NCI-H2029 treated with DMSO at 0.1 percent for 48 hours (cell line): ENCODE results near the gene SEMA6A.

ENCODE experiments used
- DNase-seq: peaks from one replicate; lab custom pipeline; 2025; lab: John Stamatoyannopoulos, UW

Gene SEMA6A

DNA sequence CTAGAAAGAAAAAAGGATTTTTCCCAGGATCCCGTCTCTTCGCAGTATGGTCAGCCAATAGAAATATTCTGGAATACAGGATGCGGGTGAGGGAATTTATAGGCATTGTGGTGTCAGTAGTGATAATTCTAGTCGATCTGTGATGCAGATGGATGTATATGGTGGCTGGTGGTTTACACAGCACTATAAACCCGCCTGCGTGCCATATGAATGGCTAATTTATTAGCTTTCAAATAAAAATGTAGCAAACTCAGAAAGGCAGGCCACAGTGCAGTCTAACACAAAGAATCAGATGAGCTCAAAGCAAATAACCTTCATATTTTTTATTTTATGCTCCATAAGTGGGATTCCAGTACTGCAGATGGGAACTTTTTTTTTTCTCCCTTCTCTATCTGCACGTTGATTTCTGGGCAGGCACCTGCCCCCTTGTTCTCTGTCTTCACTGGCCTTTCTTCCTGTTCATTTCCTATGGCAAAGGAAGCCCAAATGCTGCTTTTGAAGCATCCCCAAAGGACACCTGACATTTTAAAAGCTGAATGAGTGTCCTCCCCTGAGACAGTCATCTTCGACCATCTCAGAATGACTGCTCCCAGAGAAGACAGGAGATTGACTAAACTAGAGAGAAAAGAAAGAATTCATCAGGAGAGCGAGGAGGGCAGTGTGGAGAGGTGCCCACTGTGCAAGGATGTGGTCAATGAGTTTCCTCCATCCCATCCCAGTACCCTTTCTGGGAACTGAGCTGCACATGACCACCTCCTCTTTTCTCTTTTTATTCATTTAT is 52.1 kb downstream of the SEMA6A start:
- DNase-seq, result no peak

DNA sequence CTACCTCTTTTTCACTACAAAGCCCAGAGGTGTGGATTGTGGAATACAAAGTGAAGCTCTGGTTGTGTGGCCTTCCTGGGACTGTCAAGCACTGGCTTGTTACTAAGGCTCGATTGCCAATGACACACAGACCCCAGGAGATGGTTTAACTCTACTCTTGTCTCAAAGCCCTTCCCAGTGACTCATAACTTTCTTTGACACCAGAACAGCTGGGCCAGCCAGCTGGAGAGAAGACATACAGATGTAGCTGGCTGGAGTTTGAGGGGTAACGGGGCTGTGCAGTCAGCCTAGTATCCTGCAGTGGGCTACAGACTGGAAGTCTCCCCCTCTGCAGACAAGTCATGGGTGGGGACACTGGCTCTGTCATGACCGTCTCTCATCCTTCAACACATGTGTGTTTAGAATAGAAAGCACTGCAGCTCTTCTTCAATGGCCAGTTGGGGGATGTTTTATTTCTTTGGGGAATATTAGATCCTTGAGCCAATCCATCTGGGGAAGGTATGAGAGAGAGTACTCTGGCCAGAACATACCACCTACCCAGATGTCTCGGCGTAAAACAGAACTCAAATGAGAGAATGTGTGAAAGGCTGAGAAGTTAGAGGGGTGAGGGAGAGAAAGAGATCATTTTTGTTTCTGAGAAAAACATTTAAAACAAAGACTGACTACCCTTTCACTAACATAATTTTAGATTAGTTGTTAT is 53.3 kb downstream of the SEMA6A start:
- DNase-seq, result no peak

DNA sequence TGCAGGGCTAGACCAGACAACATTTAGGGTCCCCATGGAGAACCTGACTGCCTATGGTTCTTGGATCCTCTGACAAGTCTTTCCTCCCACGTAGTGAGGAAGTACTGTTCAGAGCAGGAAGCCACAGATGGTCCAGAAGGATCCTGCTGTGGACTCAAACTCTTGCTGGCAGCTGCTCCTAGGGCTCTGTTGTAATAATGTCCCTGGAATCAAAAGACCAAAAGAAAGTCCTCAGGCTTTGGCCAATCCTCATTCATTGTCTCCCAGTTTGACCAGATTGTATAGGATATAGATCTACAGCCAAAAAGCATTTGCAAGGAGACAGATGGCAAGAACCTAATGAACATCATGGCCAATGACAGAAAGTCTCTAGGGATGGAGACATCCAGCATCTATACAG is 53.9 kb downstream of the SEMA6A start:
- DNase-seq, result no peak

DNA sequence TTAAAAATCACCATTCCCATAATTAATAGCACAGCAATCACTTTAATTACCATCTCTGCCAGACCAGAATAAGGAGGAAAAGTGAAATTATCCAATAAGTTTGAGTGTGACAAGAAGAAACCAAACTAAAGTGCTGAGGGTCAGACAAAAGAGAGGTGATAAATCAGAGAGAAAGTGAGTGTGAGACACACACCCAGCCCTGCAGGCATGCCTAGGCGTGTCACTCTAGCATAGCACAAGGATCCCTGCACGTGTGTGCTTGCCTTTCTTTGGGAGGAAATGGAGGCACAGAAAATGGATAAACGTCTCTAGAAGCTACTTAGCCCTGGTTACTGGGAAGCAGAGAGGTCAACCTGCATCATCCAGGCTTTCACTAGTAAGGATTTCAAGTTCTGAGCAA is 56.2 kb downstream of the SEMA6A start:
- DNase-seq, result no peak

DNA sequence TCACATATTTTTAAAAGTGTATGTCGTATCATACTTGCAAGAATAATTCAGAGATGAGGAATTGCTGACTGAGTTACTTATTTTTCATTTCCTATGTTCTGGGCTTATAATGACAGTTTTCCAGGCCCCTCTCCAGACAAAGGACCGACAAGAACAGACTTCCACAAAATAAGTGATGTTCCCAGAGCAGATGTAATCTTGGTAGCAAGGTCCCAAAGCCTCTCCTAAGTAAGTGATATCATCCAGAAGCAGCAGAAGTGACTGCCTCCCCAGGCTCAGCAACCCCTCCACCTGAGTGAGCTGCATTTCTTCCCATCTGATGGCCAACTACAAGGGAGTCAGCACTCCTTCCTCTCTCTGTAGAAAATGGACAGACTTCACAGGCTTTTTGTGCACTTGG is 57.1 kb downstream of the SEMA6A start:
- DNase-seq, result no peak

DNA sequence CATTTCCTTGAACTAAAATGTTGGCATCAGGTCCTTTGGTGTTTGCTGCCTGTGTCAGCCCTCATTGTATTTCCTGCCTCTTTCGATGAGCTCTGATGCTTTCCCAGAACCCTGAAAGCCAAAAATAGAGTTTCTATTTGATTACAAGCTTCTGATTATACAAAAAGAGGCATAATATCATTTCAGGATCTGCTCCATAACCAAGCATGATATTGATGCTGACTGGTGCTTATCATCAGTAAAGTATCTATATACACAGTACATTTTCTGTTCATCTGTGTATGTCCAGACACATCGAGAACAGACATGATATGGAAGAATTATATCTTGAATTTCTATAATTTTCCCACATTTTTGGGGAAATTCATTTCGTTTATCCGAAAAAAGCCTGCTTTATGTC is 58.6 kb downstream of the SEMA6A start:
- DNase-seq, result no peak

DNA sequence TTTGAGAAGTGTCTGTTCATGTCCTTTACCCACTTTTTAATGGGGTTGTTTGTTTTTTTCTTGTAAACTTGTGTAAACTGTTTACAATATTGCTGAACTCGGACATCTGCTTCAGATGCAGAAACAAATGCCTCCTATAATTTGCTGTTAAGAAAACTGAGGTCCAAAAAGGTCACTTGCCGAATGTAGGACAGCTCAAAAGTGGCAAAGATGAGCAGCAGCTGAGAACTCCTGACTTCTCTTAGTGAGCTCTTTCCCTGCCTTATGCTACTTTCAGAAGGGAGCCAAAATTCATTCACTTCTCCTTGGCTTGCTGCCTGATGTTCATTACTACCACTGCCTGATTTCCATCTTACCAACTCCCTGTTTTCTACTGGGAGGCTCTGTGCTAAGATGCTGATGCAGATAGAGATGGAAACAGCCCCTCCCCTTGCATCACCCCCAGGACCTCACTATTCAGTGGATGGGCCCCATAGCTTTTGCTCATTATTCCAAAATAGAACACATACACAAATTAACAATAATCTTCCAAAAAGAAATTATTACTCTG is 60.1 kb downstream of the SEMA6A start:
- no peak for DNase-seq

DNA sequence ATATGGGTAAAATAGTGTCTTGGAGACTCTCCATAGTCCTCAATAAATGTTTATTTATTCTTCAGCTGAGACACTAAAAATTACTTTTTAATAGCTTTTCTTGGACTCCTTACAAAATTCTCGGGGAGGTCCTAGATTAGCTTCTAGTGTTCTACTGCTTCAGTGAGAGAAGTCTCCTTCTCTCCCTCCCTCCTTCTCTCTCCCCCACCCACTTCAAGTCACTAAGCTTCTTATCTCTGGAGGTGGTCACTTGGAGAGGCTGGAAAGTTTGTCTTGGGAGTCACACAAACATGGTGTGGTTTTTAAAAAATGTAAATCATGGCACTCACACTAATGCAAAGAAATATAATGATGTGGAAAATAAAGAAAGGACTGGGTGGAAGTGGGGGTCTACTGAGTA is 64.1 kb downstream of the SEMA6A start:
- no peak for DNase-seq

DNA sequence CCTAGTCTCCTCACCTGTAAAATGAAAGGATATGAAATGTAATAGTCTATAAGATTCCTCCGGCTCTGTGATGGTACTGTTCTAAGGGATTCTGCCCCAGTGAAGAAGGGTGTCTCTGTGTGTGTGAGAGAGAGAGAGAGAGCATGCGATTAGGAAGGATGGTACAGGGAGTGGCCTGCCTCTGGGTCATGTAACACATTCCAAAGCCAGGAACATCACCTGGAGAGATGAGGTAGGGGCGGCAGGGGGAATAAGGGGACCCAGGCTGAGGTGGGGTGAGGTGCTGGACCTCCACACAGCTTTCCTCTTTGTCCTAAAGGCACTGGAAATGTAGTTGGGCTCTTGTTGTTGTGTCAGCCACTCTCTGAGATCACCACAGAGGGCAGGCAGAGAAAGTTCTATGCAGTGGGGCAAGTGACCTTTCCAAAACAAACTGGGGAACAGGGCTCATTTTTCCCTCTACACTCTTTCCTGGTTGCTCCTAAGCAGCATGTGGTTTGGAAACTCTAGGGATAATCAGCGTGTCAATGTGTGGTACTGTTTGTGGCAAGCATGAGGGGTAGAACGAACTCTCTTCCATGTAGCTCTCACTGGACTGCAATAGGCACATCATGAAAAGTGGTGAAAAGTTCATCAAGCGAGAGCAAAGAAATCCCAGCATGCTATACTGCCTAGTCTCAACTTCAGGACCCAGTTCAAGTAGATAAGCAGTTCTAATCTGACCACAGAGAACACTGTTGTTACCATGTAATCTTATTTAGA is 65.0 kb downstream of the SEMA6A start:
- no peak for DNase-seq

DNA sequence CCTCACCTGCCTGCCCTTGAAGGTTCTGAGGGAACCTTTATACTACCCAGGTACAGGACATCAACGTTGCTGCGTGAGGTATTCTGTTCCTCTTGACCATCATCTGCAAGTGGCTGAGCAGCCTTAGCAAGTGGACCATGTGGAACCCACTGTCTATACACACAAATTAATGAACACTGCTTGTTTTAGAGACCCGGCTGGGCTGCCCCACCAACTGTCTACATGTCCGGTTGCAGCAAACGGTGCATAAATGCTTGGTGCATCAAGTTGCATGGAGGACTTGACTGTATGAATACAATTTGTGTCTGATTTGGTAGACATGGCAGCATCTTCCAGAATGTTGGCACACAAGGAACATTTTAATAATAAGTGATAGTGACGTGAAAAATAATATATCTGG is 65.8 kb downstream of the SEMA6A start:
- DNase-seq, result no peak

DNA sequence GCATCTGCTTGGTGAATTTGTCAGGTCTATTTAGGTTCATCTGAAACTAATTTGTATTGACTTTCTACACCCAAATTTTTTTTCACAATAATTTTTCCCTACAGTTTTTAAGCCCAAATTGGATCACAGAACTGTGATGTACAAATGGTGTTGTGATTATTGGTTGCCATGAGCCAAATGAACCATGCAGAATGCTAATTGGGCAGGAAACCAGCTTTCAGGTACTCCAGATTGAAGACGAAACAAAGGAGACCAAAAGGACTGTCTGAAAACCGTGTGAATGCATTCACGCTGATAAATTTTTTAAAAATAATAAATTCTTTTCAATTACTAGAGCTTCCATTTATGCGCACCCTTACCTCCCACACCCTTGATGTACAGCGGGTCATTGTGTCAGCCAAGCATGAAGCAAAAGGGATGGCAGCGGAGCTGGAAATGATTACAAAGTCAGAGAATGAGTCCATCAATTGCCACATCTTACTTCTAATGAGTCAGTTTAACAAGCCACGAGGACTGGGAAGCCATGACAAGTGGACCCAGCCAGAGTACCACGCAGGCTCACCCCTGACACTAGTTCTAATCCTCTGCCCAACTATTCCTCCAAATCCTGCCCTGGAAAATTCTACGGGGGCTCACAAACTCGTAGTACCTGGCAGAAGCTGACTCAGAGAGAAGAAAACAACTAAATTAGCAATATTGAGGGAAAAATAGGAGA is 66.5 kb downstream of the SEMA6A start:
- DNase-seq, result no peak

DNA sequence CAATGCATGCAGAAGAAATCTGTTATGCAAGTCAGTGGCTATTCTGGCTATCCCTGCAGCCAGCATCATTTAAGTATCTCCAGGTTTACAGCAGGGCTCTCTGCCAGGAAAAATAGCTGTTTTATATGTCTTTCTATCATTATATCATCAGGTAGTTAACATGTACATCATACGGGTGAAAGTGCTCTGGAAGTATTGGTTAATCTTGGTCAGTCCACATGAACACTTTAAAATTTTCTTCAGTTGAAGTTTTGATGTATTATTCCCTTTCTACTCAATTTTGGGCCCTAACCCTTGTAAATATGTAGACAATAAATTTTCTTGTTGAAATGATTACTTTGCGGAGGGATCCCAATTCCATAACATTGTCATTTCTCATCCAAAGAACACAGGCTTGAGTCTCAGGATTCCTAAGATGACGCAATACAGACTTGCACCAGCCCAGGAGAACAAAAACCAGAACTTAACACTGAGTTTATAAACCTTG is 67.5 kb downstream of the SEMA6A start:
- DNase-seq, result no peak

DNA sequence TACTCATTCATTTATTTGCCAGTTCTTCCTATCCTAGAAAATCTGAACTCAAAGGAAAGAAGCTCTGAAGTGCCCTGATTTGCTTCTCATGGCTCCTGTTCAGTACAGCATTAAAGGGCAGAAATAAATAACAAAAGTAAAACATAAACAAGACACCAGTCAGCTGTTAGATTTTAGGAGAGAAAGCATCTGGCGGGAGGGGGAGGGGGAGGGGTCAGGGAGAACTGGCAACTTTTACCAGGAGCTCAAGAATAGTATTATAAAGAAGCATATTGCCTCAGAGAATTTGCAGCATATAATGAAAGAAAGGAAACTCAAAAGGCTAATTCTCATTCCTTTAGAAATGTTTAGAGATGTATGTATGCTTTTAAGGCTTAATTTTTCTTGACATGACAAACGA is 68.1 kb downstream of the SEMA6A start:
- DNase-seq, result no peak

DNA sequence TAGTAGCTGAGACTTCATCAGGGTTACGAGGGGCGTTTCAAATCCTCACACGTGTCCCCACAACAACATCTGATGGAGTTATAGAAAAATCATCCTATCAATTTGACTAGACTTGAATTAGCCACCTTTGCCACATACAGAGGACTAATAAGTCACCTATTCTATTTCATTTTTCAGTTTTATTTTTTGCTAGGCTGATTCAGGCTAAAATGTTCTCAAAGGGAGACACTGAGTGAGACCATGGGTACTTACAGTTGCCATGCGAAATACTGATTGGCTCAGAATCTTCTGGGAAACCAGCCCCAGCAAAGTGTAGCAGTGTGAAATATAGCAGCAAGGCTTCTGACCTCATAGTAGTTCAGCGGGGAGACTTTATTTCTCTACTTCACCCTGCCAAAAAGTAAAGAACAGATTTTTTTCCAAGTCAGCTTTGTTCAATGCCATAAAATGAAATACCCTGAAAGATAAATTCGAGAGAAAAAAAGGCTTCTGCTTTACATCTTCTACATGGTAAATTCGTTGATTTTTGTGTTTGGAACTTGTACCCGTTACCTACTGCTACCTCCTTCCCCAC is 69.9 kb downstream of the SEMA6A start:
- no peak for DNase-seq

DNA sequence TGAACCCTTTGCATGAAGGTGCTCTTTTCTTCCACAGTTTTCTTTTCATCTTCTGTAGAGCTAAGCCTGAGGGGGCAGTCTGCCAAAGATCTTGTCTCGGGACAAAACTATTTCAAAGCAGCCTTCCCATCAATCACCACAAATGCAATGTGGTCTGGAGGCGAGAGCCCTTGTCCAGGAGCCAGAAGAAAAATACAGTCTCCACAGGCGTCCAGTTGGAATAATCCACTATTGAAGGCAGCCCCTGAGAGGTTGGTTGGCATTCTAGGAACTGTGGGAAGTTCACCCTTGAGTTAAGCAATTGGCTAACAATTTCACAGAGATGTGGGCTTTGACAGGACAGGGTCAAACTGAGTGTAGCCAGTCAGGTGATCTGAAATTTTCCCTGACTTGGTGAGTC is 72.0 kb downstream of the SEMA6A start:
- no peak for DNase-seq

DNA sequence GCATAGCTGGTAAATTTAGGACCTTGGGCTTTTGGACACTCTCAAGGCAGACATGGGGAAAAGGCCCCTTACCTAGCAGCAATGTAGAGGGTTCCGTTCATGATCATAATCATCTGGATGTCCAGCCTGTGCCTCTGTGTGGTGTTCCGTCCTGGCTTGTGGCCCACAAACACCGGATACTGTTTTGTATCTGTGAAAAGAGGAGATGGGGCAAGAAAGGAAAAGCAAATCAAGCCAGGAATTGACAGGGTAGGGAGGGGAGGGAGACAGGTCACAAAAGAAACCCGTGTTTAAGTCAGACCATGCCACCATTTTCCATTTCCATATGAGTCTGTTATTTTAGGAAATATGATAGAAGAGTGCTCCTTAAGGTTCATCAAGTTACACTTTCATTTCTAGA is 72.5 kb downstream of the SEMA6A start:
- no peak for DNase-seq

DNA sequence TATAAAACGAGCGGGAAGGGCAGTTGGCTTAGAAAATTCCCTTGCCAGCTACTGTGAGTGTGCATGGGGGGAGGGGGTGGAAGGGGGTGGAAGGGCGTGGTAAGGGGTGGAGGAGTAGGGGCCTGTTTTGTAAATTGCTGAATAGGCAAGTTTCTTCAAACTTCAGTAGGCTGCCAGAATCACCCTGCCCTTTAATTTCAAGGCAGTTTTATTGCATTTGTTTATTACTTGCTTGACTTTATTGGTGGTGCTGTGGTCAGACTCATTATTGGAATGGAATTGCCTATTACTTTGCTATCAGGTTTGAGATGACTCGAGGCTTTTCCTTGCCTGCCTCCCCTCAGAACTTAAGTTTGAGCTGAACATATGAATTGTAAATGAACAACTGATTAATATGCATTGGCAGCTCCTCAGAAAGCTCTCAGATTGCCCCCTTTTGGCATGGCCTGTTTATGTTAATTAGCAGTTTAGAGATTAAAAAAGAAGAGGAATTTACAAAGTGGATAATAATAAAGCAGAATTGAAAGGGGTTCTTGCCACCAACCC is 76.0 kb downstream of the SEMA6A start:
- DNase-seq, result no peak

DNA sequence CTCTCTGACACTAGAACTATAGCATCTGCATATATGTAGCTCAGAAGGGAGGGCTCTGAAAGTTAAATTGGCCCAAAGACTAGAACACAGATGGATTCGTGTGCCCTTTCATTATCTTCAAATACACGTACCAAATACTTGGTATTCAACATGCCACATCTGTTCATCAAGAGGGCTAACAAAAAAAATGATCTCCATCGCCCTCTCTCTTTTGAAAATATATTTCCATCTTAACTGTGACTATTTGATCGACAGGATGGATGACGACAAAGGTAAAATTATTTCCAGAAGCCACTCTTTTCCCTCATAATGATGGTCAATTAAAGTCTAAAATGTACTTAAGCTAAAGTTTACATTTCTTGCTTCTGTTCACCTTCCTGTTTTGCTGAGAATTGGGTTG is 77.0 kb downstream of the SEMA6A start:
- DNase-seq, result no peak

DNA sequence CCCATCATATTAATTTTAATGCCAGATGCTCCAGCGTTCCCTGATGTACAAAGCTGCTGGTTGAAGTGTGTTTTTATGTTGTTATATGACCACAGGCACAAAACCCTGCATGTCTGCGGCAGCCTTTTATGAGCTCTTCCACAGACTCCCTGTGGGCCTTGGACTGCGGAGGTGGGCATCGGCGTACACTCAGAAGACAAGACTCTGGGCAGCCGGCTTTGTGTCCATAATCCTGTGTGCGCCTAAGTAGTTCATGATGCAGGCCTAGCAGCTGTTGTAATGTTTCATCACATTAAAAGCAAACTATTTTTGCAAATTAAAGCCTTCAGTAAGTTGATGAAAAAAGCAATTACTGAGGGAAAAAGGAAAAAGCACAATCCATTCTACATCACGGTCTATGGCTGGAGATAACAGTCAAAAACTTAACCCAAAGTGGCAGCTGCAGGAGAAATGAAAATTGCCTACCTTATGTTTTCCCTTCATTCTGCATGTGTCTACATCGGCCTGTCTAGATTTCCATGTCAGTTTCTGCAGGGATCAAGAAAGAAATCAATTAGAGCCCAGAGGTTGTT is 78.8 kb downstream of the SEMA6A start:
- DNase-seq, result no peak

DNA sequence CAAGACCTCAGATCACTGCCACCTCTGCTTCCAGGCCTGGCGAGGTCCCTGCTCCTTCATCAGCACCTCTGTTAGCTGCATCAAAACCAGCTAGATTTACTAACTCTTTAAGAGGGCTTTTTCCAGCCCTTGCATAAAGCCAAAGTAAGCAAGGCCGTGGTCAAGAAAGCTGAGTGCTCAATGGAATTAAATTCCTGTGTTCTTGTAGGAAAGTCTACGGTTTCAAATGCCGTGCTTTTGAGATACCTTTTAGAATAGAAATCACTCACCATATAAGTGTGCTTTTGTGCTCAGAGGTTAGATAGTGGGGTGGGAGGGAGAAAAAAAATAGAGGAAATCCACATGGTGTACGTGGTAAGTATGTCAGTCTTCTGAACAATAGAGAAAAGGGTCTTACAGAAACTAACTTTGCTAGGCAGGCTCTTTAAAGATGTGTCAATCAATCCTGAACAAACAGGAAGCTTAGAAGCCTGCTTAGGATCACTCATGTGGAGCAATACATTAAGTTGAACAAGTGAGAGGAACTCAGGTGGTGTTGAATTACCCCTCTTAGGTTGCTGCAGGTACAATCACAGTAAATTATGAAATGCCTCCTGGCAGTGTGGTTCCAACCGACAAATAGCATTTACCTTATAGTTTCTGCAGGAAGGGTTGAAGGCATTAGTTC is 79.7 kb downstream of the SEMA6A start:
- DNase-seq, result peak; percentile 16
